GM19395 (cell line): ENCODE results near the gene ICAM4.

ENCODE experiments used
- ATAC-seq: cut with Tn5 transposase; IDR thresholded peaks from one replicate; pipeline ENCODE4 v1.9.1; 2021; ENCODE audit warnings: mild to moderate bottlenecking, moderate library complexity; ENCODE audit not compliant: unreplicated experiment

The ICAM4 gene

GRCh38 chr19:10290357-10290875, 3.7 kb downstream of the ICAM4 start:
- ATAC-seq, result no peak

GRCh38 chr19:10290876-10291553, 4.3 kb downstream of the ICAM4 start:
- no peak for ATAC-seq

GRCh38 chr19:10291554-10292205, 4.9 kb downstream of the ICAM4 start:
- ATAC-seq, result no peak

- peak; percentile 51 for ATAC-seq
Measured at GRCh38 chr19:10292206-10292788, 5.5 kb downstream of the ICAM4 start.

- no peak for ATAC-seq
Measured at GRCh38 chr19:10292789-10293636, 6.3 kb downstream of the ICAM4 start.

- ATAC-seq, result no peak
Measured at GRCh38 chr19:10293637-10294367, 7.0 kb downstream of the ICAM4 start.

- ATAC-seq, result no peak
Measured at GRCh38 chr19:10294368-10294697, 7.6 kb downstream of the ICAM4 start.

- ATAC-seq, result no peak
Measured at GRCh38 chr19:10295305-10295846, 8.6 kb downstream of the ICAM4 start.

GRCh38 chr19:10295847-10296591, 9.3 kb downstream of the ICAM4 start:
- no peak for ATAC-seq

GRCh38 chr19:10299545-10300458, 13.0 kb downstream of the ICAM4 start:
- no peak for ATAC-seq

- ATAC-seq, result no peak
Measured at GRCh38 chr19:10305139-10305806, 18.5 kb downstream of the ICAM4 start.

- ATAC-seq, result no peak
Measured at GRCh38 chr19:10306327-10306726, 19.6 kb downstream of the ICAM4 start.

- no peak for ATAC-seq
Measured at GRCh38 chr19:10309423-10309822, 22.7 kb downstream of the ICAM4 start, which contains the start of gene ZGLP1. ZGLP1 (minus strand) TSS chr19:10309815.

- ATAC-seq, result peak; percentile 69
Measured at GRCh38 chr19:10315335-10316214, 28.8 kb downstream of the ICAM4 start, which contains the start of gene FDX2. FDX2 (minus strand) TSS chr19:10316015; CDS start chr19:10315996, 19 bp downstream.

GRCh38 chr19:10316229-10317044, 29.7 kb downstream of the ICAM4 start:
- ATAC-seq, result peak; percentile 14
